ENCODE data around the gene DGKI.

GRCh38 chr7:137674048-137674447 is 172.7 kb downstream of the DGKI start:
- no peak for TF ChIP-seq EP300 (IDR thresholded peaks at IDR 0.05)
- TF ChIP-seq CTCF (IDR thresholded peaks at IDR 0.05), result no peak

All from suprapubic skin (tissue), 3 donors.